HepG2 (cell line): ENCODE results near the gene ARL3. TPM values are rescaled to one million over a fixed set of nuclear protein-coding genes. Genes with fewer than 3 reads are reported as not detected.

Experiments used
- BORCS8-MEF2B ChIP-seq: sonication (generic); formaldehyde crosslinking; IDR thresholded peaks from 2 replicates; pipeline ENCODE4 v1.8.0; 2022; ENCODE audit warnings: mild to moderate bottlenecking, missing genetic modification reagents
- KDM6A ChIP-seq: IDR thresholded peaks from 2 replicates; pipeline ENCODE4 v1.6.1; 2016; ENCODE audit warnings: low read depth
- KMT2A ChIP-seq: sonication (generic); formaldehyde crosslinking; IDR thresholded peaks from 2 replicates; pipeline ENCODE4 v1.4.0; 2020; ENCODE audit warnings: missing genetic modification reagents
- MIER3 ChIP-seq: IDR thresholded peaks from 2 replicates; pipeline ENCODE4 v1.6.1; 2016; ENCODE audit warnings: missing compliant biosample characterization, borderline replicate concordance
- SCMH1 ChIP-seq: sonication (generic); formaldehyde crosslinking; IDR thresholded peaks from 2 replicates; pipeline ENCODE4 v1.9.0; 2021; ENCODE audit warnings: missing genetic modification reagents, mild to moderate bottlenecking, borderline replicate concordance
- THAP11 ChIP-seq: IDR thresholded peaks from 2 replicates; pipeline ENCODE4 v1.6.1; 2016; ENCODE audit warnings: missing biosample characterization, missing genetic modification reagents
- ZBTB38 ChIP-seq: sonication (generic); formaldehyde crosslinking; IDR thresholded peaks from 2 replicates; pipeline ENCODE4 v1.5.1; 2020; ENCODE audit warnings: mild to moderate bottlenecking, missing genetic modification reagents
- ZC3H13 ChIP-seq: sonication (generic); formaldehyde crosslinking; IDR thresholded peaks from 2 replicates; pipeline ENCODE4 v1.8.1; 2023; ENCODE audit warnings: mild to moderate bottlenecking, missing genetic modification reagents, moderate library complexity
- ZNF230 ChIP-seq: sonication (generic); formaldehyde crosslinking; IDR thresholded peaks from 2 replicates; pipeline ENCODE4 v1.4.0; 2020; ENCODE audit warnings: mild to moderate bottlenecking, missing genetic modification reagents
- ZNF737 ChIP-seq: sonication (generic); formaldehyde crosslinking; IDR thresholded peaks from 2 replicates; pipeline ENCODE4 v1.5.0; 2020; ENCODE audit warnings: missing genetic modification reagents, mild to moderate bottlenecking, borderline replicate concordance
- polyA plus RNA-seq, 8 experiments: library from polyadenylated mRNA; depleted of rRNA in 3 of 8; stranded (reverse) in 7 of 8; unstranded in 1 of 8; fragments of >200 nt; fragmentation: Illumina TruSeq in 4 of 8; extraction: Trizol in 4 of 8; gene quantifications; 2 replicates each; pipeline versions ENCODE4 v1.2.1 to v1.2.3, GENCODE V29; 2011 to 2016; ENCODE audit warnings: low read depth in 4 of 8, missing spikeins in 1 of 8, mixed read lengths in 1 of 8; ENCODE audit not compliant: insufficient read depth in 1 of 8
- total RNA-seq, 5 experiments: library from RNA; depleted of rRNA; stranded (reverse); fragments of >200 nt; fragmentation: Illumina TruSeq; extraction: Trizol; gene quantifications; 2 replicates each; pipeline ENCODE4 v1.2.3, GENCODE V29; 2016; ENCODE audit warnings: low read depth in 1 of 5
- TF ChIP-seq, protein P1 (sequence below): sonication (generic); formaldehyde crosslinking; IDR thresholded peaks from 2 replicates; pipeline ENCODE4 v1.9.0; 2021; ENCODE audit warnings: missing genetic modification reagents, borderline replicate concordance
- TF ChIP-seq, protein P2 (sequence below): sonication (generic); formaldehyde crosslinking; IDR thresholded peaks from 2 replicates; pipeline ENCODE4 v1.4.0; 2020; ENCODE audit warnings: mild to moderate bottlenecking, missing genetic modification reagents
- TF ChIP-seq, protein P3 (sequence below): sonication (generic); formaldehyde crosslinking; IDR thresholded peaks from 2 replicates; pipeline ENCODE4 v1.5.0; 2020; ENCODE audit warnings: missing genetic modification reagents
- TF ChIP-seq, protein P4 (sequence below): sonication (generic); formaldehyde crosslinking; IDR thresholded peaks from 2 replicates; pipeline ENCODE4 v1.8.0; 2022; ENCODE audit warnings: missing genetic modification reagents, mild to moderate bottlenecking, borderline replicate concordance
- TF ChIP-seq, protein P5 (sequence below): sonication (generic); formaldehyde crosslinking; IDR thresholded peaks from 2 replicates; pipeline ENCODE4 v1.5.1; 2020; ENCODE audit warnings: missing genetic modification reagents, mild to moderate bottlenecking, borderline replicate concordance
- TF ChIP-seq, protein P6 (sequence below): sonication (generic); formaldehyde crosslinking; IDR thresholded peaks from 2 replicates; pipeline ENCODE4 v1.4.0; 2020; ENCODE audit warnings: mild to moderate bottlenecking, missing genetic modification reagents
- TF ChIP-seq, protein P7 (sequence below): sonication (generic); formaldehyde crosslinking; IDR thresholded peaks from 2 replicates; pipeline ENCODE4 v1.5.0; 2020; ENCODE audit warnings: mild to moderate bottlenecking, missing genetic modification reagents, moderate library complexity
- TF ChIP-seq, protein P8 (sequence below): sonication (generic); formaldehyde crosslinking; IDR thresholded peaks from 2 replicates; pipeline ENCODE4 v1.8.1; 2023; ENCODE audit warnings: missing genetic modification reagents, mild to moderate bottlenecking, borderline replicate concordance

ARL3 gene
- total and polyA plus RNA-seq, 2 of the 13 experiments (the other 11 are each of a cell fraction or from before 2014, with no cell fraction given), result 5.2 to 6.6 TPM

DNA sequence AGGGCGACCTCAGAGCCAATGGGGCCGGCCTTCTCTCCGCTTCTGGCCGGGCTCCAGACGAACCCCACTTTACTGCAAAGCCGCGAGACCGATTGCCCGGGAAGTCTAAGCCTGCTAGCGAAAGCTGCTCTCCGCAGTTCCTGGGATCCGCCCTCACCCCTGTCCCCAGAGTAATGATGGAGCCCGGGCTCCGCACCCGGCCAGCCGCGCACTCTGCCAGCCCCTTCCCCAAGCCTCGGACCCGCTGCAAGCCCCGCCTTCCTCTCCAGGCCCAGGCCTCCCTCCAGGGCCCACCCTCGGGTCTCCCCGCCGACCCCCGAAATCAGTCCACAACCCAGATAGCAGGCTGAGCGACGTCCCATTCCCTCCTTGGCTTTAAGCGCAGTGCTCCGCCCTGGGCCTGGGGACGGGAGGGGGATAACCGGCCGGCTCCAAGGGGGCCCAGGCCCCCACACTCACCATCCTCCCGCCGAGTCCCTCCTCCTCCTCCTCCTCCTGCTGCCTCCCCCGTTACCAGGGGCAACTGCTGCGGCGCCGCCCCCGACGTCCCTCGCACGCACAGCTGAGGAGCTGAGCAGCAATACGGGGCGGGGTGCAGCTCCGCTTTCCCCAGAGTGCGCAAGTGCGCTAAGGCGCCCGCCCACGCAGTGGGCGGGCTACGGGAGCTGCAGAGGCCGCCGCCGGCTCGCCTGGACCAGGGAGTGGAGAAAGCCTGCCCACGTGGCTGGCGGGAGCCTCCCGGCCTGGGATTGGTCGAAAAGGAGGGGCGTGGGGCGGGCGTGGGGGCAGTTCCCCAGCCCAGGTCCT is at the start of gene ARL3 (continued):
- TF ChIP-seq ZC3H13 (CRISPR knock-in tag) (no peak; the same call in 1 of the 2 replicates), MIER3 (CRISPR knock-in tag) (no peak), THAP11 (CRISPR knock-in tag) (peak; percentile 24; the same call in 1 of the 2 replicates), KDM6A (CRISPR knock-in tag) (no peak), ZBTB38 (CRISPR knock-in tag) (no peak; the same call in 1 of the 2 replicates), ZNF230 (CRISPR knock-in tag) (no peak), BORCS8-MEF2B (CRISPR knock-in tag) (0 out of 2 replicates have a peak, but pooled peaks have one; percentile 44), KMT2A (CRISPR knock-in tag) (peak; percentile 8; the same call in 1 of the 2 replicates), ZNF737 (CRISPR knock-in tag) (0 out of 2 replicates have a peak, but pooled peaks have one; percentile 35), SCMH1 (CRISPR knock-in tag) (no peak)
- TF ChIP-seq, protein P1, sequence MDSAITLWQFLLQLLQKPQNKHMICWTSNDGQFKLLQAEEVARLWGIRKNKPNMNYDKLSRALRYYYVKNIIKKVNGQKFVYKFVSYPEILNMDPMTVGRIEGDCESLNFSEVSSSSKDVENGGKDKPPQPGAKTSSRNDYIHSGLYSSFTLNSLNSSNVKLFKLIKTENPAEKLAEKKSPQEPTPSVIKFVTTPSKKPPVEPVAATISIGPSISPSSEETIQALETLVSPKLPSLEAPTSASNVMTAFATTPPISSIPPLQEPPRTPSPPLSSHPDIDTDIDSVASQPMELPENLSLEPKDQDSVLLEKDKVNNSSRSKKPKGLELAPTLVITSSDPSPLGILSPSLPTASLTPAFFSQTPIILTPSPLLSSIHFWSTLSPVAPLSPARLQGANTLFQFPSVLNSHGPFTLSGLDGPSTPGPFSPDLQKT (CRISPR knock-in tag), result no peak
- TF ChIP-seq, protein P2, sequence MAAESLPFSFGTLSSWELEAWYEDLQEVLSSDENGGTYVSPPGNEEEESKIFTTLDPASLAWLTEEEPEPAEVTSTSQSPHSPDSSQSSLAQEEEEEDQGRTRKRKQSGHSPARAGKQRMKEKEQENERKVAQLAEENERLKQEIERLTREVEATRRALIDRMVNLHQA (CRISPR knock-in tag), result no peak
- TF ChIP-seq, protein P3, sequence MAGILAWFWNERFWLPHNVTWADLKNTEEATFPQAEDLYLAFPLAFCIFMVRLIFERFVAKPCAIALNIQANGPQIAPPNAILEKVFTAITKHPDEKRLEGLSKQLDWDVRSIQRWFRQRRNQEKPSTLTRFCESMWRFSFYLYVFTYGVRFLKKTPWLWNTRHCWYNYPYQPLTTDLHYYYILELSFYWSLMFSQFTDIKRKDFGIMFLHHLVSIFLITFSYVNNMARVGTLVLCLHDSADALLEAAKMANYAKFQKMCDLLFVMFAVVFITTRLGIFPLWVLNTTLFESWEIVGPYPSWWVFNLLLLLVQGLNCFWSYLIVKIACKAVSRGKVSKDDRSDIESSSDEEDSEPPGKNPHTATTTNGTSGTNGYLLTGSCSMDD (CRISPR knock-in tag), result no peak
- TF ChIP-seq, protein P4, sequence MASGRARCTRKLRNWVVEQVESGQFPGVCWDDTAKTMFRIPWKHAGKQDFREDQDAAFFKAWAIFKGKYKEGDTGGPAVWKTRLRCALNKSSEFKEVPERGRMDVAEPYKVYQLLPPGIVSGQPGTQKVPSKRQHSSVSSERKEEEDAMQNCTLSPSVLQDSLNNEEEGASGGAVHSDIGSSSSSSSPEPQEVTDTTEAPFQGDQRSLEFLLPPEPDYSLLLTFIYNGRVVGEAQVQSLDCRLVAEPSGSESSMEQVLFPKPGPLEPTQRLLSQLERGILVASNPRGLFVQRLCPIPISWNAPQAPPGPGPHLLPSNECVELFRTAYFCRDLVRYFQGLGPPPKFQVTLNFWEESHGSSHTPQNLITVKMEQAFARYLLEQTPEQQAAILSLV, result no peak; the same call in 1 of the 2 replicates
- TF ChIP-seq, protein P5, sequence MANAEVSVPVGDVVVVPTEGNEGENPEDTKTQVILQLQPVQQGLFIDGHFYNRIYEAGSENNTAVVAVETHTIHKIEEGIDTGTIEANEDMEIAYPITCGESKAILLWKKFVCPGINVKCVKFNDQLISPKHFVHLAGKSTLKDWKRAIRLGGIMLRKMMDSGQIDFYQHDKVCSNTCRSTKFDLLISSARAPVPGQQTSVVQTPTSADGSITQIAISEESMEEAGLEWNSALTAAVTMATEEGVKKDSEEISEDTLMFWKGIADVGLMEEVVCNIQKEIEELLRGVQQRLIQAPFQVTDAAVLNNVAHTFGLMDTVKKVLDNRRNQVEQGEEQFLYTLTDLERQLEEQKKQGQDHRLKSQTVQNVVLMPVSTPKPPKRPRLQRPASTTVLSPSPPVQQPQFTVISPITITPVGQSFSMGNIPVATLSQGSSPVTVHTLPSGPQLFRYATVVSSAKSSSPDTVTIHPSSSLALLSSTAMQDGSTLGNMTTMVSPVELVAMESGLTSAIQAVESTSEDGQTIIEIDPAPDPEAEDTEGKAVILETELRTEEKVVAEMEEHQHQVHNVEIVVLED (CRISPR knock-in tag), result peak; percentile 83
- TF ChIP-seq, protein P6, sequence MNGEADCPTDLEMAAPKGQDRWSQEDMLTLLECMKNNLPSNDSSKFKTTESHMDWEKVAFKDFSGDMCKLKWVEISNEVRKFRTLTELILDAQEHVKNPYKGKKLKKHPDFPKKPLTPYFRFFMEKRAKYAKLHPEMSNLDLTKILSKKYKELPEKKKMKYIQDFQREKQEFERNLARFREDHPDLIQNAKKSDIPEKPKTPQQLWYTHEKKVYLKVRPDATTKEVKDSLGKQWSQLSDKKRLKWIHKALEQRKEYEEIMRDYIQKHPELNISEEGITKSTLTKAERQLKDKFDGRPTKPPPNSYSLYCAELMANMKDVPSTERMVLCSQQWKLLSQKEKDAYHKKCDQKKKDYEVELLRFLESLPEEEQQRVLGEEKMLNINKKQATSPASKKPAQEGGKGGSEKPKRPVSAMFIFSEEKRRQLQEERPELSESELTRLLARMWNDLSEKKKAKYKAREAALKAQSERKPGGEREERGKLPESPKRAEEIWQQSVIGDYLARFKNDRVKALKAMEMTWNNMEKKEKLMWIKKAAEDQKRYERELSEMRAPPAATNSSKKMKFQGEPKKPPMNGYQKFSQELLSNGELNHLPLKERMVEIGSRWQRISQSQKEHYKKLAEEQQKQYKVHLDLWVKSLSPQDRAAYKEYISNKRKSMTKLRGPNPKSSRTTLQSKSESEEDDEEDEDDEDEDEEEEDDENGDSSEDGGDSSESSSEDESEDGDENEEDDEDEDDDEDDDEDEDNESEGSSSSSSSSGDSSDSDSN (CRISPR knock-in tag), result peak; percentile 68
- TF ChIP-seq, protein P7, sequence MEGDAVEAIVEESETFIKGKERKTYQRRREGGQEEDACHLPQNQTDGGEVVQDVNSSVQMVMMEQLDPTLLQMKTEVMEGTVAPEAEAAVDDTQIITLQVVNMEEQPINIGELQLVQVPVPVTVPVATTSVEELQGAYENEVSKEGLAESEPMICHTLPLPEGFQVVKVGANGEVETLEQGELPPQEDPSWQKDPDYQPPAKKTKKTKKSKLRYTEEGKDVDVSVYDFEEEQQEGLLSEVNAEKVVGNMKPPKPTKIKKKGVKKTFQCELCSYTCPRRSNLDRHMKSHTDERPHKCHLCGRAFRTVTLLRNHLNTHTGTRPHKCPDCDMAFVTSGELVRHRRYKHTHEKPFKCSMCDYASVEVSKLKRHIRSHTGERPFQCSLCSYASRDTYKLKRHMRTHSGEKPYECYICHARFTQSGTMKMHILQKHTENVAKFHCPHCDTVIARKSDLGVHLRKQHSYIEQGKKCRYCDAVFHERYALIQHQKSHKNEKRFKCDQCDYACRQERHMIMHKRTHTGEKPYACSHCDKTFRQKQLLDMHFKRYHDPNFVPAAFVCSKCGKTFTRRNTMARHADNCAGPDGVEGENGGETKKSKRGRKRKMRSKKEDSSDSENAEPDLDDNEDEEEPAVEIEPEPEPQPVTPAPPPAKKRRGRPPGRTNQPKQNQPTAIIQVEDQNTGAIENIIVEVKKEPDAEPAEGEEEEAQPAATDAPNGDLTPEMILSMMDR (CRISPR knock-in tag), result peak; percentile 38
- TF ChIP-seq, protein P8, sequence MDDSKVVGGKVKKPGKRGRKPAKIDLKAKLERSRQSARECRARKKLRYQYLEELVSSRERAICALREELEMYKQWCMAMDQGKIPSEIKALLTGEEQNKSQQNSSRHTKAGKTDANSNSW (CRISPR knock-in tag), result peak; percentile 8; the same call in 1 of the 2 replicates
